Mesodermal cell (in vitro differentiated cells): ENCODE measurements around the gene BTN3A1.
"Not testable (repeated sequence)": the region's sequence is repeated elsewhere in the genome, so short reads cannot be mapped to it uniquely, and the experiment has no call there.

Source experiments
- H3K27ac ChIP-seq: 2 replicates; pipeline ENCODE4 v1.7.0; 2013; ENCODE audit warnings: mild to moderate bottlenecking, low read depth, low read length, moderate library complexity; ENCODE audit not compliant: severe bottlenecking
- H3K36me3 ChIP-seq: 2 replicates; pipeline ENCODE4 v1.7.1; 2013; ENCODE audit warnings: mild to moderate bottlenecking, low read length, moderate library complexity; ENCODE audit not compliant: control insufficient read depth, insufficient read depth
- H3K4me1 ChIP-seq: one replicate; pipeline ENCODE4 v1.7.1; 2013; ENCODE audit warnings: mild to moderate bottlenecking, low read length; ENCODE audit not compliant: insufficient read depth, control insufficient read depth, poor library complexity, severe bottlenecking
- H3K4me3 ChIP-seq: 2 replicates; pipeline ENCODE4 v1.7.0; 2013; ENCODE audit warnings: low read length, control low read depth, mild to moderate bottlenecking; ENCODE audit not compliant: insufficient read depth, poor library complexity, severe bottlenecking; ENCODE audit errors: extremely low read depth
- H3K9me3 ChIP-seq: 2 replicates; pipeline ENCODE4 v1.7.1; 2013; ENCODE audit warnings: mild to moderate bottlenecking, low read length, moderate library complexity; ENCODE audit not compliant: control insufficient read depth
- WGBS, 2 experiments: methylation state at CpG; one replicate each; pipeline ENCODE4 v1.1.5; 2013; ENCODE audit warnings: missing lambda C conversion rate in 2 of 2; ENCODE audit not compliant: insufficient coverage in 2 of 2; 5-methylcytosine and 5-hydroxymethylcytosine counted together

The BTN3A1 gene

GRCh38 chr6:26428206-26428605 is 26.1 kb downstream of the BTN3A1 start:
- no peak overlapping the region for H3K27ac ChIP-seq
- no peaks in the 10 kb centered on the region for H3K9me3 ChIP-seq
- no peak overlapping the region for H3K4me3 ChIP-seq
- 86% methylated on average over 1 of the region's 2 CpGs for WGBS, 2 experiments
- H3K4me1 ChIP-seq: no peaks in the 10 kb centered on the region
- H3K36me3 ChIP-seq: peaks cover 49% of the 10 kb centered on the region

GRCh38 chr6:26430787-26431186 is 28.7 kb downstream of the BTN3A1 start:
- Histone ChIP-seq H3K27ac (no peak overlapping the region), H3K36me3 (peaks cover 48% of the 10 kb centered on the region), H3K4me3 (no peak overlapping the region), H3K4me1 (no peaks in the 10 kb centered on the region), H3K9me3 (peaks cover 5% of the 10 kb centered on the region)
- 90 to 91% methylated on average over 2 to 3 of the region's 5 CpGs for WGBS, 2 experiments

- H3K9me3 ChIP-seq: peaks cover 5% of the 10 kb centered on the region
- WGBS, 2 experiments: 93 to 100% methylated on average over 3 to 4 of the region's 6 CpGs
- H3K36me3 ChIP-seq: peaks cover 41% of the 10 kb centered on the region
- no peak overlapping the region for H3K27ac ChIP-seq
- H3K4me1 ChIP-seq: no peaks in the 10 kb centered on the region
- H3K4me3 ChIP-seq: no peak overlapping the region
These were observed 29.4 kb downstream of the BTN3A1 start for GRCh38 chr6:26431258-26432172.

GRCh38 chr6:26432627-26433201 is 30.6 kb downstream of the BTN3A1 start:
- H3K27ac ChIP-seq: no peak overlapping the region
- no peak overlapping the region for H3K4me3 ChIP-seq
- H3K4me1 ChIP-seq: no peaks in the 10 kb centered on the region
- peaks cover 5% of the 10 kb centered on the region for H3K9me3 ChIP-seq
- 93 to 100% methylated on average over 2 to 3 of the region's 5 CpGs for WGBS, 2 experiments
- H3K36me3 ChIP-seq: peaks cover 34% of the 10 kb centered on the region

- not testable (repeated sequence) for H3K9me3 ChIP-seq, H3K27ac ChIP-seq, H3K4me1 ChIP-seq, H3K4me3 ChIP-seq
- WGBS, 2 experiments: 91 to 96% methylated on average over 4 to 8 of the region's 8 CpGs
- peaks cover 25% of the 10 kb centered on the region for H3K36me3 ChIP-seq
These were observed 31.6 kb downstream of the BTN3A1 start for GRCh38 chr6:26433680-26434079.

- 93 to 100% methylated on average over 3 of the region's 4 CpGs for WGBS, 2 experiments
- Histone ChIP-seq H3K4me1 (no peaks in the 10 kb centered on the region), H3K36me3 (peaks cover 15% of the 10 kb centered on the region), H3K27ac (no peak overlapping the region), H3K9me3 (peaks cover 5% of the 10 kb centered on the region), H3K4me3 (no peak overlapping the region)
These were observed 33.9 kb downstream of the BTN3A1 start for GRCh38 chr6:26436018-26436417.

GRCh38 chr6:26437550-26437949 is 35.5 kb downstream of the BTN3A1 start:
- Histone ChIP-seq H3K27ac (no peak overlapping the region), H3K4me1 (no peaks in the 10 kb centered on the region), H3K4me3 (no peak overlapping the region), H3K9me3 (peaks cover 5% of the 10 kb centered on the region), H3K36me3 (peaks cover 4% of the 10 kb centered on the region)
- 83 to 86% methylated on average over 1 of the region's 1 CpG for WGBS, 2 experiments

GRCh38 chr6:26438000-26438399 is 35.9 kb downstream of the BTN3A1 start:
- Histone ChIP-seq H3K4me3 (no peak overlapping the region), H3K27ac (no peak overlapping the region), H3K9me3 (peaks cover 5% of the 10 kb centered on the region), H3K36me3 (no peaks in the 10 kb centered on the region), H3K4me1 (no peaks in the 10 kb centered on the region)
- WGBS, 2 experiments: 83% methylated on average over 1 of the region's 1 CpG; no CpG with 5 or more reads in 1 of the 2 experiments

GRCh38 chr6:26439151-26440125 is 37.4 kb downstream of the BTN3A1 start:
- Histone ChIP-seq H3K4me1 (no peaks in the 10 kb centered on the region), H3K27ac (no peak overlapping the region), H3K36me3 (no peaks in the 10 kb centered on the region), H3K4me3 (no peak overlapping the region), H3K9me3 (peaks cover 4% of the 10 kb centered on the region)
- 93 to 95% methylated on average over 3 of the region's 7 CpGs for WGBS, 2 experiments

- Histone ChIP-seq H3K9me3 (no peaks in the 10 kb centered on the region), H3K36me3 (no peaks in the 10 kb centered on the region), H3K27ac (no peak overlapping the region), H3K4me1 (no peaks in the 10 kb centered on the region), H3K4me3 (no peak overlapping the region)
- 80% methylated on average over 1 of the region's 2 CpGs; no CpG with 5 or more reads in 1 of the 2 experiments for WGBS, 2 experiments
These were observed 38.9 kb downstream of the BTN3A1 start for GRCh38 chr6:26440977-26441358.
